ENCODE results near the gene MRPL37.

The MRPL37 gene

DNA sequence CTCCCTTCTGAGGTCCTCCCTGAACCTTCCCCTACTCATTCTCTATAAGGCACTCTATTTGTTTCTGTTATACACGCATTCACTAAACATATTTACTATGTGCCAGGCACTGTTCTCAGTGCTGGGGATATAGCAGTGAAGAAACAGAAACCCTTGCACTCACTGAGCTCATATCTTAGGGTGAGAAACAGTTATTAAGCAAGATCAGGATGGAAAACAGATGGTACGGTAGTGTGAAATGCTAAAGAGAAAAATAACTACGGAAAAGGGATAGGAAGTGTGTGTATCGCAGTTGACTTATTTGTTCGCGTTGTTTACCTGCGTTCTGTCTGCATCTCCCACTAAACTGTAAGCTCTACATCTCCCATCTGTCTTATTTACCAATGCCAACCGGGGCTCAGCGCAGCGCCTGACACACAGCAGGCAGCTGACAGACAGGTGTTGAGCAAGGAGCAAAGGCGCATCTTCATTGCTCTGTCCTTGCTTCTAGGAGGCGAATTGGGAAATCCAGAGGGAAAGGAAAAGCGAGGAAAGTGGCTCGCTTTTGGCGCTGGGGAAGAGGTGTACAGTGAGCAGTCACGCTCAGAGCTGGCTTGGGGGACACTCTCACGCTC lies 709 bp upstream of the MRPL37 start:
- Histone ChIP-seq H3K36me3 (ENCODE audit: low read length) (peaks cover 2% of the 10 kb centered on the region; the same call in 1 of the 2 replicates), H3F3A (ENCODE audit: insufficient read depth) (no peaks in the 10 kb centered on the region), H3K27me3 (ENCODE audit: low read length) (no peaks in the 10 kb centered on the region), H3K79me2 (ENCODE audit: insufficient read depth, low read length) (peaks cover 48% of the 10 kb centered on the region), H2AFZ (ENCODE audit: low read depth, low read length, severe bottlenecking) (peak overlapping the region; percentile 92), H3K27ac (ENCODE audit: low read depth, low read length) (no peak overlapping the region), H3K9me2 (replicated peaks; ENCODE audit: insufficient read depth, low read length) (no peaks in the 10 kb centered on the region), H4K20me1 (ENCODE audit: low read depth, low read length) (no peaks in the 10 kb centered on the region), H3K4me3 (ENCODE audit: insufficient read depth, low read length, poor library complexity, severe bottlenecking) (peak overlapping the region; percentile 72), H3K9ac (ENCODE audit: low read length) (peak overlapping the region; percentile 95), H3K4me2 (ENCODE audit: low read depth, low read length, poor library complexity, severe bottlenecking) (peak overlapping the region; percentile 73), H3K9me3 (ENCODE audit: insufficient read depth, low read length) (no peaks in the 10 kb centered on the region)
- TF ChIP-seq, protein P1, sequence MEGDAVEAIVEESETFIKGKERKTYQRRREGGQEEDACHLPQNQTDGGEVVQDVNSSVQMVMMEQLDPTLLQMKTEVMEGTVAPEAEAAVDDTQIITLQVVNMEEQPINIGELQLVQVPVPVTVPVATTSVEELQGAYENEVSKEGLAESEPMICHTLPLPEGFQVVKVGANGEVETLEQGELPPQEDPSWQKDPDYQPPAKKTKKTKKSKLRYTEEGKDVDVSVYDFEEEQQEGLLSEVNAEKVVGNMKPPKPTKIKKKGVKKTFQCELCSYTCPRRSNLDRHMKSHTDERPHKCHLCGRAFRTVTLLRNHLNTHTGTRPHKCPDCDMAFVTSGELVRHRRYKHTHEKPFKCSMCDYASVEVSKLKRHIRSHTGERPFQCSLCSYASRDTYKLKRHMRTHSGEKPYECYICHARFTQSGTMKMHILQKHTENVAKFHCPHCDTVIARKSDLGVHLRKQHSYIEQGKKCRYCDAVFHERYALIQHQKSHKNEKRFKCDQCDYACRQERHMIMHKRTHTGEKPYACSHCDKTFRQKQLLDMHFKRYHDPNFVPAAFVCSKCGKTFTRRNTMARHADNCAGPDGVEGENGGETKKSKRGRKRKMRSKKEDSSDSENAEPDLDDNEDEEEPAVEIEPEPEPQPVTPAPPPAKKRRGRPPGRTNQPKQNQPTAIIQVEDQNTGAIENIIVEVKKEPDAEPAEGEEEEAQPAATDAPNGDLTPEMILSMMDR (IDR thresholded peaks at IDR 0.05; ENCODE audit: insufficient read depth, low read length, poor library complexity, severe bottlenecking): no peak
- TF ChIP-seq EZH2phosphoT487 (conservative IDR thresholded peaks at IDR 0.05; ENCODE audit: low read length): no peak

GRCh38 chr1:54200519-54200997 lies 591 bp downstream of the MRPL37 start:
- Histone ChIP-seq H3K79me2 (ENCODE audit: insufficient read depth, low read length) (peaks cover 51% of the 10 kb centered on the region), H3F3A (ENCODE audit: insufficient read depth) (no peaks in the 10 kb centered on the region), H3K4me3 (ENCODE audit: insufficient read depth, low read length, poor library complexity, severe bottlenecking) (peak overlapping the region; percentile 72), H3K4me2 (ENCODE audit: low read depth, low read length, poor library complexity, severe bottlenecking) (peak overlapping the region; percentile 88), H4K20me1 (ENCODE audit: low read depth, low read length) (no peaks in the 10 kb centered on the region), H3K36me3 (ENCODE audit: low read length) (no peaks in the 10 kb centered on the region; the same call in 1 of the 2 replicates), H3K27me3 (ENCODE audit: low read length) (no peaks in the 10 kb centered on the region), H3K27ac (ENCODE audit: low read depth, low read length) (peak overlapping the region; percentile 44), H3K9ac (ENCODE audit: low read length) (peak overlapping the region; percentile 95), H3K9me3 (ENCODE audit: insufficient read depth, low read length) (no peaks in the 10 kb centered on the region), H2AFZ (ENCODE audit: low read depth, low read length, severe bottlenecking) (peak overlapping the region; percentile 87), H3K9me2 (replicated peaks; ENCODE audit: insufficient read depth, low read length) (no peaks in the 10 kb centered on the region)
- no peak for TF ChIP-seq EZH2phosphoT487 (conservative IDR thresholded peaks at IDR 0.05; ENCODE audit: low read length)
- TF ChIP-seq, protein P1 (IDR thresholded peaks at IDR 0.05; ENCODE audit: insufficient read depth, low read length, poor library complexity, severe bottlenecking): no peak

DNA sequence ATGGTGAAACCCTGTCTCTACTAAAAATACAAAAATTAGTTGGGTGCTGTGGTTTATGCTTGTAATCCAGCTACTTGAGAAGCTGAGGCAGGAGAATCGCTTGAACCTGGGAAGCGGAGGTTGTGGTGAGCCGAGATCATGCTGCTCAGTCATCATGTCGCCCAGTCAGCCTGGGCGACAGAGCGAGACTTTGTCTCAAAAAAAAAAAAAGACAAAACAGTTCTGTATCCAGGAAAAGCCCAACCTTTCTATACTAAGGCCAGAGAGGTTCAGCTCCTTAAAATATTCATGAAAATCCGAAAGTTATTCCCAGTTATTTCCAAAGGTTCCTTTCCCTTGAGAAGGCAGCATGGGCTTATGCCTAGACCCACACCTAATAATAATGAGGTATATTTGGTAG lies 4.2 kb downstream of the MRPL37 start:
- Histone ChIP-seq H3F3A (ENCODE audit: insufficient read depth) (no peaks in the 10 kb centered on the region), H3K36me3 (ENCODE audit: low read length) (peaks cover 7% of the 10 kb centered on the region), H3K9me2 (replicated peaks; ENCODE audit: insufficient read depth, low read length) (no peaks in the 10 kb centered on the region), H2AFZ (ENCODE audit: low read depth, low read length, severe bottlenecking) (no peak overlapping the region), H3K27me3 (ENCODE audit: low read length) (no peaks in the 10 kb centered on the region), H3K79me2 (ENCODE audit: insufficient read depth, low read length) (peaks cover 47% of the 10 kb centered on the region), H4K20me1 (ENCODE audit: low read depth, low read length) (no peaks in the 10 kb centered on the region), H3K4me3 (ENCODE audit: insufficient read depth, low read length, poor library complexity, severe bottlenecking) (no peak overlapping the region), H3K27ac (ENCODE audit: low read depth, low read length) (no peak overlapping the region), H3K9ac (ENCODE audit: low read length) (no peak overlapping the region), H3K9me3 (ENCODE audit: insufficient read depth, low read length) (no peaks in the 10 kb centered on the region), H3K4me2 (ENCODE audit: low read depth, low read length, poor library complexity, severe bottlenecking) (no peak overlapping the region)
- TF ChIP-seq, protein P1 (IDR thresholded peaks at IDR 0.05; ENCODE audit: insufficient read depth, low read length, poor library complexity, severe bottlenecking): no peak
- TF ChIP-seq EZH2phosphoT487 (conservative IDR thresholded peaks at IDR 0.05; ENCODE audit: low read length): no peak
